22Rv1 (cell line): ENCODE measurements around the gene CDK11A.

ENCODE experiments used
- ZFX ChIP-seq: fragments of 450-650 bp; IDR thresholded peaks from 2 replicates; pipeline ENCODE4 v1.6.1; 2017; ENCODE audit warnings: antibody characterized with exemption, borderline replicate concordance
- TF ChIP-seq, protein P1 (sequence below): fragments of 450-650 bp; IDR thresholded peaks from 2 replicates; pipeline ENCODE4 v1.5.1; 2017; ENCODE audit warnings: mild to moderate bottlenecking

DNA sequence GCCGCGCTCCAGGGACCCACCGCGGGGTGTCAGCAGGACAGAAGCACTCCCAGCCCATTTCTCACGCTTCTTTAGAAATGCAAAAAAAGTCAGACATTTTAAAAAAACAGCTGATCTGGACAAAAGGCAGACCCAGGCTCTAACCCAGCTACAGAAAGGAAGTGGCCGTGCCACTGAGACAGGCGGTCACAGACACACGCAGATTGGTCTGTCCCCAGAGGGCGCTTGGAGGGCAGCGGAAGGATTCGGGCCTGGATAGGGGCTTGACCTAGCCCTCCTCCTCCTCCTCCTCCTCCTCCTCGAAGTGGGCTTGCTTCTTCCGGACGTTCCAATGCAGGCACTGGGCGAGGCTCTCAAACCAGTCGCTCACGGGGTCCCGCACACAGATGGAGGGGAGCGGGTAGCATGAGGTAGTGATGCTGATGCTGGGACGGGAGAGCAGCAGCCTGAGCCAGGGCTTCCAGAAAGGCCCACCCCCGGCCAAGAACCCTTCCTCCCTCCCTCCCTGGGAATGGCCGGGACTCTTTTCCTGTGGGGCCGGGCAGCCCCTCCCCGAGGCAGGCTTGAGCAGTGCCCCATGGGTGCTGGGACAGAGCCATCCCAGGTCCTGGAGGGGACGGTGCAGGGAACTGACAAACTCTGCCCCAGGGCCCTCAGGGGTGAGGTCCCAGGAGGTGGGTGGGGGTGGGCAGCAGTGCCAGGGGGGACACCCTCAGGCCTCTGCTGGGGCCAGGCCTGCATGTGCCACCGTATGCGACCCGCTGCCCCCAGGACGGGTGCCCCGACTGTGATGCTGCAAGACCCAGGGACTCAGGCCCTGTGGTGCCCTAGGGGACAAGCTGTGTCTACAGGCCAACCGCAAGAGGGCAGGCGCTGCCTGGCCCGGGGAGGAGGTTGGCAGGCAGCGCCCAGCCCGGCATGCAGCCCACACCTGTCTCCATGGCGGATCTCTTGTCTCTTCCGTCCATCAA is 28.8 kb upstream of the CDK11A start:
- TF ChIP-seq, protein P1, sequence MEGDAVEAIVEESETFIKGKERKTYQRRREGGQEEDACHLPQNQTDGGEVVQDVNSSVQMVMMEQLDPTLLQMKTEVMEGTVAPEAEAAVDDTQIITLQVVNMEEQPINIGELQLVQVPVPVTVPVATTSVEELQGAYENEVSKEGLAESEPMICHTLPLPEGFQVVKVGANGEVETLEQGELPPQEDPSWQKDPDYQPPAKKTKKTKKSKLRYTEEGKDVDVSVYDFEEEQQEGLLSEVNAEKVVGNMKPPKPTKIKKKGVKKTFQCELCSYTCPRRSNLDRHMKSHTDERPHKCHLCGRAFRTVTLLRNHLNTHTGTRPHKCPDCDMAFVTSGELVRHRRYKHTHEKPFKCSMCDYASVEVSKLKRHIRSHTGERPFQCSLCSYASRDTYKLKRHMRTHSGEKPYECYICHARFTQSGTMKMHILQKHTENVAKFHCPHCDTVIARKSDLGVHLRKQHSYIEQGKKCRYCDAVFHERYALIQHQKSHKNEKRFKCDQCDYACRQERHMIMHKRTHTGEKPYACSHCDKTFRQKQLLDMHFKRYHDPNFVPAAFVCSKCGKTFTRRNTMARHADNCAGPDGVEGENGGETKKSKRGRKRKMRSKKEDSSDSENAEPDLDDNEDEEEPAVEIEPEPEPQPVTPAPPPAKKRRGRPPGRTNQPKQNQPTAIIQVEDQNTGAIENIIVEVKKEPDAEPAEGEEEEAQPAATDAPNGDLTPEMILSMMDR: no peak
- no peak for TF ChIP-seq ZFX
